ENCODE measurements around the gene KIF26B.
A peak's percentile ranks its signal among the peaks of the same experiment; 100 is the strongest.

The KIF26B gene

DNA sequence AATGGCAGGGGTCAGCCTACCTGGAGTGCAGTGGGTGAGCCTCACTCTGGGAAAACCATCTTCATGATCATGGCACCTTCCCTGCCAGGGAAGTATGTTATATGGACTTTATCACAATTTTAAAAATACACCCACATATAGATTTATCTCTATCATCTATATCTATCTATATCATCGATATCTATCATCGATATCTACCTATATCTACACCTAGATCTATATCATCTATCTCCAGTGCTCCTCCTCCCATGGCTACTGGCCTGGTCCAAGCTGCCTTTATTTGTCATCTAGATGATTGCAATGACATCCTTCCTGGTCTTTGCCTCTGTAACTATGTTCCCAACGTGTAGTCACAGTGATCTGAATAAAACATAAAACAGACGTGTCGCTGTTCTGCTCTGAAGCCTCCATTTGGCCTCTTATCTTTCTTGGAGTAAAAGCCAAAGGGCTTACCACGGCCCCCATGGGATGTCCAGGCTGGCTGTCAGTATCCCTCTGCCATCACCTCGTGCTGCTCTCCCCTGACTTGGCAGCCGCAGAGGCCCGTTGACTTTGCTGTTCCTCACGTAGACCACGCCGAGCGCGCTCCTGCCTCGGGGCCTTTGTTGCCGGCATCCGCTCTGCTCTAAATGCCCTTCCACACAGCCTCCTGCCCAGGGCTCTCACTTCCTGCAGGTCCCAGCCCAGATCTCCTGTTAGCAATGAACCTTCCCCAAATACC, 20.6 kb upstream of the KIF26B start:
- DNase-seq (ENCODE audit: low read depth), result no peak

DNA sequence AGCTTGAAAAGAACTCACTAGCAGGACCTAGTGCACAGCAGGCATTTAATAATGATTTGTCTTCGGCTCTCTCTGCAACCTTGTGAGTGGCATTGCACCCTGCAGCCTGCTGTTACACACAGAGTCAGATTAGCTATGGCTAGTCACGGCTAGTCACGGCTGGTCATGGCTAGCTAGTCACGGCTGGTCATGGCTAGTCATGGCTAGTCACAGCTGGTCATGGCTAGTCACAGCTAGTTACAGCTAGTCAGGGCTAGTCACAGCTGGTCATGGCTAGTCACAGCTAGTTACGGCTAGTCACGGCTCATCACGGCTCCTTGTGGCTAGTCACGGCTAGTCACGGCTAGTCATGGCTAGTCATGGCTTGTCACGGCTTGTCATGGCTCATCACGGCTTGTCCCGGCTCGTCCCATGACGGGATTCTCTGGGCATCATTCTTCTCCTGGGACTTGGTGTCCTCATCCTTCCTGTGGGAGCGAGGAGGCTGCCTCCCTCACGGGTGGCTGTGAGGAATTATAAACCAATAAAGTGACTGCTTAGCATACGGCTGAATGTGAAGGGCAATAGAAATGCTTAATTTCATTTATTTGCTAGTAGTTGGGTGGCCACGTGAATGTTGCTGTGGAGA, 12.5 kb upstream of the KIF26B start:
- DNase-seq (ENCODE audit: low read depth), result no peak

DNA sequence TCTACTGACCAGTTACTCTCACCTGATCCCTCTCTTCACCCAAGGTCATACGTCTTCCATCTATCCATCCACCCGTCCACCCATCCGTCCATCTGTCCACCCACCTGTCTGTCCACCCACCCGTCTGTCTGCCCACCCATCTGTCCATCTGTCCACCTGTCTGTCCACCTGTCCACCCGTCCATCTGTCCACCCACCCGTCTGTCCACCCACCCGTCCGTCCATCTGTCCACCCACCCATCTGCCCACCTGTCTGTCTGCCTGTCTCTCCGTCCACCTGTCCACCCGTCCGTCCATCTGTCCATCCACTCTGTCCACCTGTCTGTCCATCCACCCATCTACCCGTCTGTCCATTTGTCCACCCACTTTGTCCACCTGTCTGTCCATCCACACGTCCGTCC, 11.8 kb upstream of the KIF26B start:
- no peak for DNase-seq (ENCODE audit: low read depth)

DNA sequence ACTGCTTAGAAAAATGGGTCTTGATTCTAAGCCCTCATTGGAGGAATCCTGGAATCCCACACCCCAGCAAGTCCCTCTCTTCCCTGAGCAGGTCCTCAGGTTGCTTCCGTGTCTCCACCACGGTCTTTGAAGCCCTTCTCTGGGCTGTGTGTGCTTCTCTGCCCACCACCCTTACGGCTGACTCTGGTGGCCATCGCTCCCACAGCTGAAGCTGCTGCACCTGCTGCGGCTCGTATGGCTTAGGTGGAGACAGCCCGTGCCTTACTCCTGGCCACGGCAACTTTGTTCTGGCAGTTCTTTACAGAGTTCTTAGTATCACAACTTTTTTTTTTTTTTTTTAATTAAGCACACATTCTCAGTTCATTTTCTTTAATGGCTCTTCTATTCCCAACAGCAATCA, 10.9 kb upstream of the KIF26B start:
- no peak for DNase-seq (ENCODE audit: low read depth)

DNA sequence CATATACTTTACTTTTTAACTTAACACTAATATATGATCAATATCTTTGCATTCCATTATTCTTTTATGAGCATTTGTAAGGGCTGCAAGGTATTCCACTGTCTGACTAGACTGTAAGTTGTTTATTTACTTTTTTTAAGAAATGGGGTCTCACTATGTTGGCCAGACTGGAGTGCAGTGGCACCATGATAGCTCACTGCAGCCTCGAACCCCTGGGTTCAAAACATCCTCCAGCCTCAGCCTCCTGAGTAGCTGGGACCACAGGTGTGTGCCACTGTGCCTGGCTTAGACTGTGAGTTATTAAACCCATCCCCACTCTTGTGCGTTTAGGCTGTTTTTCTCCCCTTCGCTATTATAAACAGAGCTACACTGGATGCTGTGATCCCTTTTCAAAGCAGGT, 6.7 kb upstream of the KIF26B start:
- DNase-seq (ENCODE audit: low read depth), result no peak

DNA sequence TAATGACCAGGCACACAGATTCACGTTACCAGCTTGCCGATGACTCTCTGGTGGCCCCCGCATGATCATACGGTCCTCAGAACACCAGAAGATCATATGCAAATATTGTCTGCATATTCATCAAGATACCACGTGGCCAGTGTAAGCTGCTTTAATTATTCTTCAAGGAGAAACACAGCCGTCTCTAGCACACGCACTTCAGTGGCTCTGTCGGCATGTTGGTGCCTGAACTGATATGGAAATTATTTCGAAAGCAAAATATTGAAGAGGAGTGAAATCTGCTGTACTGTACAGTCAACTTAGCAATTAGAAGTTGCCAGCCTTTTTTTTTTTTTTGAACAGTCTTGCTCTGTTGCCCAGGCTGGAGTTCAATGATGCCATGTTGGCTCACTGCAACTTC, 5.9 kb upstream of the KIF26B start:
- no peak for DNase-seq (ENCODE audit: low read depth)

DNA sequence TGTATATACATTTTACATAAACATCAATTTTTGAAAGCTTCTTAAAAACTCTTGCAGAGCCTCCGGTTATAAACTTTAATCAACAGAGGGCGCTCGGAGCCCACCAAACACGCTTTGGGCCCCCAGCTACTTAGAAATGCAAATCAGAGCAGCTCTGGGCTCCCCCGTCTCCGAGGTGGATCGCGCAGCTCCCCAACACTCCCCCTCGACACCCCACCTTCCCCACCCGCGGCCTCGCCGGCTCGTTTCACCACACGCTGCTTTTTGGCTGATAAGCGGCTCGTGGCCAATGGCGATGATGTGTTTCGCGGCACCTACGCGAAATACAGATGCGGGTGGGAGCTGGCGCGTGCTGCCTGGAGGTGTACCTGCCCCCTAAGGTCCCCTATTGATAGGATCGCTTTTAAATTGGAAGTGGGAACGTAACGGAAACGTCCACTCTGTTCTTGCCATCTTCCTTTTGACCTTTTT, 1.7 kb upstream of the KIF26B start:
- DNase-seq (ENCODE audit: low read depth), result peak; percentile 53

DNA sequence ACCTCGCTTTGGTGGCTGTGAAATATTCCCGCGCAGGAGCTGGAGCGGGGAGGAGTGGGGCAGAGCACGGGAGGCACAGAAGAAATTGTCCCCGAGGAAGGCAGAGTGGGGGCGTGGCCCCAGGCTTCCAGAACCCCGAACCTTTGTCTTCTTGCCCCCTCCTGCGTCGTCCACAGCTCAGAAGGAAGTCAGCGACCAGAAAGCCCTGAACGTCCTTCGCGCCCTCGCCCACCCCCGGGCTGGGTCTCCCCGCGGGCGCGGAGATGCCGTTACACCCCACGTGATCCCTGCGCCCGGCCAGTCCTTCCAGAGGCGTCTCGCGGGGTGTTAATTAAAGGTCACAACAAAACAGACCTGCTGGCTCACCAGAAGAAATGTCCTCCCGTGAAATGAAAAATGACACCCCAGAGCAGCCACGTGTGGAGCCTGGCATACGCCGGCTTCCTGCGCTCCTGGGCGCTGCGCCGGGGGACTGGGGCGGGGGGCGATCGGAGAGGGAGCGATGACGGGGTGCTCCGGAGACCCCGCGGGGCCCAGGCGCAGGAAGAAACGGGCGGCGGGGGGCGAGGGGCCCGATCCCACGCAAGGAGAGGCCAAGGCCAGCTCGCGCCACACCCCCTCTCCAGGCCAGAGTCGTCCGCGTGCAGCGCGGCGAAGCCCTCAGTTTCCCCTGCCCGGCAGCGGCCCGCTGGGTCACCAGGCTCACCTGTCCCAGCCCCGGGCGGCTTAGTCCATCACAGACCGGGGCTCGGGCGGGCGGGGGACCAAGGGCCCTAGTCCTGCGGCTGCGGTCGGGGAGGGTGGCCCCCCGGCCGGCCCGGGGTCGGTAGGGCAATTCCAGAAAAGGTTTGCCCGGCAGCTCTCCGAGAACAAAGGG, 995 bp upstream of the KIF26B start:
- no peak for DNase-seq (ENCODE audit: low read depth)

DNA sequence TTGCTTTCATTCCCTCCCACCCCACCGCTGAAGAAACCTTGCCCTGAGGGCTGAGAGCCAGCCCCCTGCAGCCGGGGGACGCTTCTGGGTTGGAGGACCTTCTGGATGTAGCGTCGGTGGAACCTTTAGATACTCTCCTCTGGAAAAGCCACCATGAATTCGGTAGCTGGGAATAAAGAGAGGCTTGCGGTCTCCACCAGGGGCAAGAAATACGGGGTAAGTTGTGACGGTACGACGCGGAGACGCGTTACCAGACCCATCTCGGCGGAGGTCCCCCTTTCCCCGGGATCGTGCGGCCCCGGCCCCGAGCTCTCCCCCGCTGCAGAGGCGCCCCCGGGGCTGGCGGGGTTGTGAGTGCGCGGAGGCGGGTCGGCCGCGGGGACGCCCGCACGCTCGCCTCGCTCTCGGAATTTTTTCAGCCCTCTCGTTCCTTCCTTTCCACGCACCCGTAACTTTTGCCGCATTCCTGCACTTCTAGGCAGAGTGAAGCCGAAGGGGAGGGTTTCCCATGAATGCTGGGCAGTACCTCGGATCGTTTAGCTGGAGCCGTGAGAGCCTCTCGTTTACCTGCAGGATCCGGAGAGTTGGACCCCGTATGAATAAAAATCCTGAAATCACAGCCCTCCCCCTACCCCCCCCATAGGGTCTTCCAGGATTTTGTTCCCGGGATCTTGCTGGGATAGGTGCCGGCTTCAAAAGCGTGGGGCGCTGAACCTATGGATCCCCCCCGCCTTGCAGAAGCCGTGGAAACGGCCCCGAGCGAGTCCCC, 671 bp downstream of the KIF26B start:
- DNase-seq (ENCODE audit: low read depth), result no peak

DNA sequence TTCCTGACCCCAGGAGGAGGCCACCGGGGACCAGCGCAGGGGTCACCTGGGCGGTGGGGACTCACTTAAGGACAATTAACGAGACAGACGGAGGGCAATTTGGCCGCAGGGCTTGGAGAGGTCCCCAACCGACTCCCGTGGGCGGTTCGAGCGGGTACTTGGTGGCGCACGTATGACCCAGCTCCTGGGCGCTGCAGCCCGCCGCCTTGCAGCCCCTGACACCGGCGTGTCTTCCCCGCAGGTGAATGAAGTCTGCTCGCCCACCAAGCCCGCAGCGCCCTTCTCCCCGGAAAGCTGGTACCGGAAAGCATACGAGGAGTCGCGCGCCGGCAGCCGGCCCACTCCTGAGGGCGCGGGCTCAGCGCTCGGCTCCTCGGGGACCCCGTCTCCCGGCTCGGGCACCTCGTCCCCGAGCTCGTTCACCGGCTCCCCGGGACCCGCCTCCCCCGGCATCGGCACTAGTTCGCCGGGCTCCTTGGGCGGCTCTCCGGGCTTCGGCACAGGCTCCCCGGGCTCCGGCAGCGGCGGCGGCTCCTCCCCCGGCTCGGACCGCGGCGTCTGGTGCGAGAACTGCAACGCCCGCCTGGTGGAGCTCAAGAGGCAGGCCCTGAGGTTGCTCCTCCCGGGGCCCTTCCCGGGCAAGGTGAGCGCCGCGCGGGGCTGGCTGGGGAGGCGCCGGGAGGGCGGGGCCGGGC, 1.4 kb downstream of the KIF26B start:
- DNase-seq (ENCODE audit: low read depth), result peak; percentile 58

DNA sequence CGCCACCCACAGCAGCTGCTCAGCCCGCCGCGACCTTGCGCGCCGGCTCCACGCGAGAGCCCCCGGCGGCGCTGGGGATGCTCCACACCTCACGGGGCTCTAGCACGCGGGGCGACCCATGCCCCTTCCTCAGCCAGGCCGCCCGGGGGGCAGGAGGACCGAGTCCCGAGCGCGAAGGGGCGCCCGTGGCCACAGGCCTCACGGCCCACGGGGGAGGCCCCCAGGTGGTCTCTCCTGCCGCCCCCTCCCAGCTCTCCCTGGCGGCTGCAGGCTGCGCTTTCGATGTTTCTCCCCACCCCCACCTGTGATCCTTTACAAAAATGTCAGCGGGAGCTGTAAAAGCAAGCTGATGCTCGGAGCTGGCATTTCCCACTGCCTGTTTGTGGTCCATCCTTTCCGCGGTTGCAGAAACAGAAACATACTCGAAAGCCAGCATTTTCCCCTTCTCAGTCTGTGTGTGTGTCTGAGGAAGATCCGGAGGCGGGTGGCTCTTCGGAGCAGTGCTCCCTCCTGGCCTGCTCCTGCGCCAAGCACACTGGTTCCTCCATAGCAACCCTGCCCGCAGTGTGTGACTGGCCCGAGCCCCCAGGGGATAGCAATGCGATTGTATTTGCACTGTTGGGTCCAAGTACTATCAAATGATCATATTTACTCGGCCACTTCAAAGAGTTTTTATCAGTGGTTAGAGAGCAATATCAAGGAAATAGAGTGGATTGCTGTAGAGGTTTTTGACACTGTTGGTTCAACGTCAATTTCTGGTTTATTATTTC, 2.1 kb downstream of the KIF26B start:
- DNase-seq (ENCODE audit: low read depth), result no peak

DNA sequence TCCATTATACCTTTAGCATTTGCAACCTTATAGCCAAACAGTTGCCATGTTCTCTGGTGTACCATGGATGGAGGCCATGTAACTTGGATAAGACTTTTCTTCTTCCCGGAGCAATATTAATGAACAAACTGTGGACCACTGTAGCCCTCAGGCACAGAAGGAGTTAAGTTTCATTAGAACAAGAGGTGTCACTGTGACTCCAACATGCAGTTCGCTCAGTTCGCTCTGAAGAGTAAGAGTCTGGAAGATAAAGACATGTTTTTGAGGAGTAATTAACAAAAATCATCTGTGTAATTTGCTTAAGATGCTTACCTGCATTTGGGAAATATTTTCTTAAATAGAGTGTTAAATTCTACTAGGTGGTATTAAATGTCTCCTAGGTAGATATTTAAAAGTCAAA, 4.1 kb downstream of the KIF26B start:
- no peak for DNase-seq (ENCODE audit: low read depth)

DNA sequence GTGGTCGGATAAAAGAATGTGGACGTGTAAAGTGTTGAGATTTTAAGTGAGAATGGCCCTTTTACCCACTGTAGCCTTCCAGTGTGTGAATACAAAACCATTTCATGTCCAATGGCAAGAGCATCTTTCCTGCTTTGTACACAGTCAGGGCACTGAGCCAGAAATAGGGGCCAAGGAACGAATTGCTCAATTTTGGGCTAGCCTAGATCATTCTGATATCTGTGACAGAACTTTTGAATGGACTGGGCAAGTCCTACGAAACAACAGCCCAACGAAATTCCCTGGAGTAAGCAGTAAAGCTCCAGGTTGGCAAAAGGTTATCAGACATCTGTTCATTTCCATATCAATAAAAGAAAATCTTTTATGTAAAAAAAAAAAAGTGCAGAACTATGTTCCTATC, 5.5 kb downstream of the KIF26B start:
- no peak for DNase-seq (ENCODE audit: low read depth)

DNA sequence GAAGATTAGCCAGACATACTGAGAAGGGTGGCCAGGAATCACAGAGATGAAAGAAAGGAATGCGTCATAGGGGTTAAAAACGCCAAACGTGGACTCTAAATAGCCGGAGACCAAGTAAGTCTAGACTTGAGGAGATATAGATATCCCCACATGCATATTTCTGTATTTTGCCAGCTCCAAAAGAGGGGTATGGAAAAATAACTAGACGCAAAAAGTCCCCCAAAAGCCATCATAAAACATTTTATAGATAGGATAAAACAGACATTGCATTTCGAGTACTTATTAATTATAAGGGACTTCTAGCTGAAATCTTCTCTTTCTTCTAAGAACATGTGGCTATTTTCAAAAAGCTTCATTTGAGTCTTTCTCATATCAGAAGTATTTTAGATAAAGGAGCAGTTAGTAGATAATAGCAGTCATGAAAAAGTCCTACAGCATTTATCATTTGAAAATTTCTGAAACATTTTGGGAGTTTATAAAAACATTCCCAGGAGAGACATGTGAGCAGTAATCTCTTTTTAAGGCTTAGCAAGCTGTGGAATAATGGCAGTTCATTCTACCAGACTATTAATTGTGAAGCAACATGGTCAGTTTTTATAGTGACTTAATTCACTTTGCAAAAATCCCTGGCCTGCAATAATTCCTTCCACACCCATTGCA, 6.1 kb downstream of the KIF26B start:
- no peak for DNase-seq (ENCODE audit: low read depth)

DNA sequence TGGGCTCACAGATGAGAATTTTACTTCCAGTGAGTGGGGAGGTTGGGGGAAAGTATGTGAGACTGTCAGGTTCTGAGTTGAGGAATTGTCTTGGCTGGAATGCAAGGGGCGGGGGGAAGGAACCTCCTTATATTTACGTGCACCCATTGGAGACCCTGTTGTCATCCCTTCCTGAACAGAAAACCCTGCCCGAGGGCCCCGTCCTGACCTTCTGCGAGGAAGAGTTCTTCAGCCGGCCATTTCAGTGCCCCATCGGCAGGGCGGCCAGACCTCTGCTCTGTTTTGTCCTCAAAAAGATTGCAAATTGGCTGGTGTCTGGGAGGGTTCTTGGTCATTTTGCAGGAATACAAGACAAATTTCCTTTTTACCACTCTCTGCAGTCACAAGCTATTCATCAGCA, 7.1 kb downstream of the KIF26B start:
- DNase-seq (ENCODE audit: low read depth), result no peak

DNA sequence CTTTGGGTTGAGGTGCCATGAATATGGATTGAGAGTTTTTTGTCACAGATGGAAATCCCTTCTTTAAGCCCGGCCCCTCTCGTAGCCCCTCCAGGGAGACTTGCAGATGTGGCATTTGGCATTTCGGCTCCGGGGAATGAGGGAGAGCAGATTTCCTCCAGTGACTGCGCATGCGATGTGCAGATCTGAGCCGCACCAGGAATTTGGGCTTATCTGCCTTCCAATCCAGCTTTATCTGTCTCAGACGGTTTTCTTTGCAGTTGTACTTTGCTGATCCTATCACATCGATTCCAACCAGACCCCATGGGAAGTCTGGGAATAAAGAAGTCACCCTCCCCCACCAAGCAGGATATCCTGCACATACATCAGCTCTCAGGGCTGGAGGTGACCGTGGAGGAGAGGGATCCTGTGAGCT, 11.7 kb downstream of the KIF26B start:
- DNase-seq (ENCODE audit: low read depth), result no peak

DNA sequence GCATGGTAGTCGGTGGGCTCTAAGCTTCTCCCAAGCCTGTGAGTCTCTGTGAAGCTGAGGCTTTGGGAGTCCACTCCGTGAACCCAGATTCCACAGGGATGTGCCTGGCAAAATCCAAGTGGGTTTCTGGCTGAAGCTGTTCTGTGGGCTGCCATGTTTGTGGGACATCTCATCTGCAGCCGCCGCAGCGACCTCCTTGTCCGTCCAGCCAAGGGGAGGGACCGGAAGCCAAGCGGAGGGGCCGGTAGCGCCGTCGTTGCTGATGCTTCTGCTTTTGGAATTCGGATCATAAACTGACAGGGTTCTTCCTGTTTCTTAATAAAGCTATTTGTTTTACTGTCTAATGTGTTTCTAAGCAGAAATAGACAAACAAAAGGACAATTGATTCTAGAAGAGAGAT, 13.3 kb downstream of the KIF26B start:
- DNase-seq (ENCODE audit: low read depth), result no peak

DNA sequence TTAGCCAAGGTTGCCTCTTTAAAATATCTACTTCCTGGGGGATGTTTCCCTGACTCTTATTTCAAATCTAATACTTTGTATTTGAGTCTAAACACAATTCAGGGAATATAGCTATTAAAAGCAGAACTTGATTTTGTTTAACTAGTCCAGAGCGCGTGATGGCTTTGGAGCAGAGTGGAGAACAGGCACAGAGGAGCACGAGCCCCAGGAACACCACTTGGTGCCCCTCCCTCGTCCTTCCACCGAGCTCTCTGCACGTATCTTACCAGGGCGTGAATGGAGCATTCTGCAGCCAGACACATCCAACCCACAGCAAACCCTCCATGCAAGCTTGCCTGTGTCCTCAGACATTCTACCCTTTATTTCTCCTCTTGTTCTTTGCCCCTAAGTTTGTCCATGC, 14.1 kb downstream of the KIF26B start:
- no peak for DNase-seq (ENCODE audit: low read depth)

DNA sequence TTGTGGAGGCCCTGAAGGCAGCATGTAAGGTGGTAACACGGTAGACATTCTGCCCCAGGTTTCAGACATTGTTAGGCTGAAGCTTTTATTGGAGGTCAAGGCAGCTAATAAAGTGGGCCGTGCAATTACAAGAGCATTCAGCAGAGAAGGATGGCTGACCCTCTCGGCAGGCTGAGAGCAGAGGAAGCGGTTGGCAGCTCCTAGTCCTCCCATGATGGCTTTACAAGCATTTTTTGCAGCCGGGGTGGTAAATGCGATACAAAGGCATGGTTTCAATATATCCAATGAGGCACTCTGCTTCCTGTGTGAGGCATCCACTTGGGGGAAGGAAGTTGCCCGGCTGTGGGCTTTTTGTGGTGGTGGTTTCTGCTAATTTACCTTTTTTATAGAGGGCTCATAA, 14.6 kb downstream of the KIF26B start:
- no peak for DNase-seq (ENCODE audit: low read depth)

DNA sequence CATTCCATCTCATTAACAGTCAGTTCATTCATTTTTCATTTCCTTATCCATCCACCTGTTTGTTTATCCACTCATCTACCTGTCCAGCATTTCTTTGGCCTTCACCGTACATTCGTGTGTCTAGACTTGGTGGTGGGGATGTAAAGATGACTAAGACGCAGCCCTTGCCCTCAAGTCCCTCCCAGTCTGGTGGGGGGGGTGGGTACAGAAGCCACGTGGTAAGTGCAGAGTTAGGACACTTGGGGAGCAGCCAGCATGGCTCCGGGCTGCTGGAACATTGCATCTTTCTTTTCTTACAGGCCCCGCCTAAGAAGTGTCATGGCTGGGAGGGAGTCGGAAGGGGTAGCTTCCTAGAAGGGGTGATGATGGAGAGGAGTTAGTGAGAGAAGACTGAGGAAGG, 17.2 kb downstream of the KIF26B start:
- DNase-seq (ENCODE audit: low read depth), result no peak
